SK-N-SH (cell line): ENCODE data around the gene SCAMP3. TPM values are rescaled to one million over a fixed set of nuclear protein-coding genes. Genes with fewer than 3 reads are reported as not detected.

Experiments used
- CTCF ChIA-PET: fragments of 300-600, 350-600 bp; formaldehyde crosslinking; extraction: SDS; loops from one replicate; lab custom pipeline; 2021; lab: Yijun Ruan, JAX
- POLR2A ChIA-PET: fragments of 350-600 bp; sonication (Branson Sonifier 250); formaldehyde crosslinking; extraction: SDS; loops from one replicate; lab custom pipeline; 2020; ENCODE audit warnings: antibody characterized with exemption, inconsistent platforms; lab: Yijun Ruan, JAX
- DNase-seq: peaks from one replicate; pipeline ENCODE4 v3.0.0; 2012
- H2AFZ ChIP-seq: fragments of 200-600 bp; sonication (generic); 2 replicates; pipeline ENCODE4 v1.8.1; 2016; ENCODE audit warnings: antibody characterized with exemption, mild to moderate bottlenecking, low read depth
- H3F3A ChIP-seq: fragments of 200-600 bp; sonication (generic); replicated peaks from 2 replicates; pipeline ENCODE3; 2016; ENCODE audit warnings: antibody characterized with exemption, mild to moderate bottlenecking; ENCODE audit not compliant: insufficient read depth
- H3K27ac ChIP-seq, 2 experiments: fragments of 200-500 bp in 1 of 2; fragments of 200-600 bp in 1 of 2; sonication (Bioruptor generic) in 1 of 2; sonication (generic), shearing (Covaris generic) in 1 of 2; 2 replicates each; pipeline versions ENCODE4 v1.5.1 to v1.6.1; 2014 to 2016; ENCODE audit warnings: low read depth in 2 of 2, inconsistent platforms in 1 of 2, low read length in 1 of 2, mild to moderate bottlenecking in 1 of 2, mixed read lengths in 1 of 2
- H3K27me3 ChIP-seq: fragments of 200-600 bp; sonication (generic), shearing (Covaris generic); 2 replicates; pipeline ENCODE4 v1.6.1; 2016; ENCODE audit warnings: mixed run types; ENCODE audit not compliant: insufficient read depth
- H3K36me3 ChIP-seq, 2 experiments: fragments of 200-500 bp in 1 of 2; fragments of 200-600 bp in 1 of 2; sonication (Bioruptor generic) in 1 of 2; sonication (generic) in 1 of 2; replicated peaks in 1 of 2; 2 replicates each; pipeline versions ENCODE3 to v1.5.1; 2014 to 2016; ENCODE audit warnings: low read length in 1 of 2, mild to moderate bottlenecking in 1 of 2; ENCODE audit not compliant: insufficient read depth in 2 of 2, control insufficient read depth in 1 of 2
- H3K4me1 ChIP-seq, 2 experiments: fragments of 200-500 bp in 1 of 2; fragments of 200-600 bp in 1 of 2; sonication (Bioruptor generic) in 1 of 2; sonication (generic), shearing (Covaris generic) in 1 of 2; 2 replicates each; pipeline versions ENCODE4 v1.5.1 to v1.6.1; 2014 to 2016; ENCODE audit warnings: low read depth in 1 of 2, low read length in 1 of 2, mixed run types in 1 of 2; ENCODE audit not compliant: insufficient read depth in 2 of 2, control insufficient read depth in 1 of 2
- H3K4me2 ChIP-seq: fragments of 200-600 bp; sonication (generic), shearing (Covaris generic); 2 replicates; pipeline ENCODE4 v1.6.1; 2017; ENCODE audit warnings: mixed run types
- H3K4me3 ChIP-seq, 2 experiments: fragments of 200-500 bp in 1 of 2; fragments of 200-600 bp in 1 of 2; sonication (Bioruptor generic) in 1 of 2; sonication (generic), shearing (Covaris generic) in 1 of 2; 2 replicates each; pipeline versions ENCODE4 v1.5.1 to v1.8.1; 2014 to 2016; ENCODE audit warnings: low read depth in 2 of 2, inconsistent platforms in 1 of 2, low read length in 1 of 2, mild to moderate bottlenecking in 1 of 2, mixed read lengths in 1 of 2, moderate library complexity in 1 of 2
- H3K79me2 ChIP-seq: fragments of 200-600 bp; sonication (generic); 2 replicates; pipeline ENCODE4 v1.8.1; 2017; ENCODE audit warnings: mild to moderate bottlenecking; ENCODE audit not compliant: insufficient read depth
- H3K9ac ChIP-seq: fragments of 200-600 bp; sonication (generic); 2 replicates; pipeline ENCODE4 v1.6.1; 2017; ENCODE audit warnings: mixed run types
- H3K9me2 ChIP-seq: fragments of 200-600 bp; sonication (generic); 2 replicates; pipeline ENCODE4 v1.6.1; 2017; ENCODE audit warnings: mixed run types
- H3K9me3 ChIP-seq: fragments of 200-600 bp; sonication (generic); 2 replicates; pipeline ENCODE4 v1.6.1; 2017; ENCODE audit warnings: mixed run types, mild to moderate bottlenecking, moderate library complexity
- H4K20me1 ChIP-seq: fragments of 200-600 bp; sonication (generic); 2 replicates; pipeline ENCODE4 v1.6.1; 2017; ENCODE audit warnings: mild to moderate bottlenecking, mixed run types; ENCODE audit not compliant: insufficient read depth
- EZH2phosphoT487 ChIP-seq: fragments of 200-600 bp; sonication (generic); IDR thresholded peaks from 2 replicates; pipeline ENCODE4 v1.6.1; 2017; ENCODE audit warnings: low read depth, mixed run types, mild to moderate bottlenecking, antibody characterized with exemption, moderate library complexity, borderline replicate concordance
- FOXJ3 ChIP-seq: sonication (generic); formaldehyde crosslinking; IDR thresholded peaks from 2 replicates; pipeline ENCODE4 v1.5.1; 2020; ENCODE audit warnings: mild to moderate bottlenecking, missing genetic modification reagents
- FOXM1 ChIP-seq: IDR thresholded peaks from 2 replicates; pipeline ENCODE4 v1.4.0; 2012; ENCODE audit warnings: low read depth, mild to moderate bottlenecking
- GABPA ChIP-seq: IDR thresholded peaks from 2 replicates; pipeline ENCODE4 v1.4.0; 2012; ENCODE audit warnings: low read depth, mild to moderate bottlenecking
- IRF3 ChIP-seq: fragments of 150-350 bp; IDR thresholded peaks from 2 replicates; pipeline ENCODE4 v1.6.1; 2016; ENCODE audit warnings: mild to moderate bottlenecking, low read depth, low read length
- JUND ChIP-seq: IDR thresholded peaks from 2 replicates; pipeline ENCODE4 v1.4.0; 2012
- MEF2A ChIP-seq: IDR thresholded peaks from 2 replicates; pipeline ENCODE4 v1.4.0; 2012; ENCODE audit warnings: low read depth, borderline replicate concordance
- NFIC ChIP-seq: IDR thresholded peaks from 2 replicates; pipeline ENCODE4 v1.4.0; 2012; ENCODE audit warnings: borderline replicate concordance
- PBX3 ChIP-seq: IDR thresholded peaks from 2 replicates; pipeline ENCODE4; 2012
- POLR2AphosphoS5 ChIP-seq: IDR thresholded peaks from 2 replicates; pipeline ENCODE4 v1.6.1; 2012; ENCODE audit warnings: low read depth, low read length
- RAD21 ChIP-seq: IDR thresholded peaks from 2 replicates; pipeline ENCODE4 v1.6.1; 2012; ENCODE audit warnings: mild to moderate bottlenecking, low read length
- RCOR1 ChIP-seq: fragments of 150-350 bp; IDR thresholded peaks from 2 replicates; pipeline ENCODE4 v1.6.1; 2017; ENCODE audit warnings: antibody characterized with exemption, low read length
- RFX5 ChIP-seq: IDR thresholded peaks from 2 replicates; pipeline ENCODE4 v1.6.1; 2012; ENCODE audit warnings: mild to moderate bottlenecking, improper control_type of control experiment, low read length
- RXRA ChIP-seq: IDR thresholded peaks from 2 replicates; pipeline ENCODE4 v1.4.0; 2012; ENCODE audit warnings: low read depth, mild to moderate bottlenecking, borderline replicate concordance
- SIN3A ChIP-seq: IDR thresholded peaks from 2 replicates; pipeline ENCODE4 v1.6.1; 2012; ENCODE audit warnings: low read depth, mild to moderate bottlenecking, low read length, moderate library complexity, borderline replicate concordance
- SMC3 ChIP-seq: IDR thresholded peaks from 2 replicates; pipeline ENCODE4 v1.6.1; 2012; ENCODE audit warnings: low read depth, low read length, improper control_type of control experiment
- TAF1 ChIP-seq: IDR thresholded peaks from 2 replicates; pipeline ENCODE4 v1.6.1; 2012; ENCODE audit warnings: low read depth, mild to moderate bottlenecking, low read length, moderate library complexity, borderline replicate concordance
- TCF12 ChIP-seq: IDR thresholded peaks from 2 replicates; pipeline ENCODE4 v1.4.0; 2012
- TEAD4 ChIP-seq: IDR thresholded peaks from 2 replicates; pipeline ENCODE4 v1.4.0; 2012; ENCODE audit warnings: mild to moderate bottlenecking, borderline replicate concordance; ENCODE audit not compliant: insufficient read depth
- YY1 ChIP-seq: IDR thresholded peaks from 2 replicates; pipeline ENCODE4 v1.4.0; 2012; ENCODE audit warnings: low read depth, mild to moderate bottlenecking
- WGBS: methylation state at CpG from one replicate; pipeline ENCODE4 v1.1.6; 2017; ENCODE audit warnings: low lambda C conversion rate; 5-methylcytosine and 5-hydroxymethylcytosine counted together
- polyA plus RNA-seq, 3 experiments: library from polyadenylated mRNA; depleted of rRNA; stranded (reverse); fragments of >200 nt; gene quantifications; 2 replicates each; pipeline ENCODE4 v1.2.3, GENCODE V29; 2012

SCAMP3 gene
- polyA plus RNA-seq, 1 of the 3 experiments (the other 2 are of a cell fraction), result 193 TPM

GRCh38 chr1:155261852-155262673, at the start of gene SCAMP3 (continued):
- no peak for TF ChIP-seq TEAD4
- no peak for TF ChIP-seq IRF3
- peak; percentile 84 for TF ChIP-seq GABPA
- TF ChIP-seq TAF1, result no peak
- no peak for TF ChIP-seq MEF2A
- TF ChIP-seq RAD21, result no peak
- peak; percentile 93 for TF ChIP-seq SIN3A
- no peak for TF ChIP-seq RFX5
- TF ChIP-seq RXRA, result no peak
- 0 out of 2 replicates have a peak, but pooled peaks have one; percentile 34 for TF ChIP-seq TCF12
- peak; percentile 75 for TF ChIP-seq PBX3

- peak overlapping the region; percentile 36; the same call in 1 of the 2 replicates for H2AFZ ChIP-seq
- POLR2A ChIA-PET, result interaction anchor here (1.7 kb wide), 1 partner anchor 11 kb away, joined by 7 read pairs; the partner anchor contains the start of gene RUSC1
Measured at GRCh38 chr1:155309423-155310021, 47.4 kb upstream of the SCAMP3 start.

More at GRCh38 chr1:155309423-155310021, 47.4 kb upstream of the SCAMP3 start:
- H3K9ac ChIP-seq, result peak overlapping the region; percentile 84
- no peak for TF ChIP-seq FOXJ3
- TF ChIP-seq EZH2phosphoT487, result no peak
- TF ChIP-seq RFX5, result no peak
- TF ChIP-seq YY1, result peak; percentile 67; the same call in 1 of the 2 replicates
- TF ChIP-seq NFIC, result 0 out of 2 replicates have a peak, but pooled peaks have one; percentile 14
- TF ChIP-seq RCOR1, result no peak
- TF ChIP-seq JUND, result no peak
- TF ChIP-seq FOXM1, result no peak
- TF ChIP-seq SMC3, result no peak
- no peak for TF ChIP-seq TCF12
- TF ChIP-seq POLR2AphosphoS5, result no peak
- peak overlapping the region; percentile 74 to 76 for H3K4me3 ChIP-seq
- peaks cover 30% of the 10 kb centered on the region for H3K79me2 ChIP-seq
- no peaks in the 10 kb centered on the region for H3K9me3 ChIP-seq
- H4K20me1 ChIP-seq, result no peaks in the 10 kb centered on the region
- CTCF ChIA-PET, result interaction anchor here (0.8 to 3.4 kb wide), 4 partner anchors 12 to 59 kb away, joined by 3 to 19 read pairs (median 6); partner anchors contain the start of gene CLK2
- DNase-seq, result peak; percentile 48
- no peaks in the 10 kb centered on the region for H3K27me3 ChIP-seq
- peak overlapping the region; percentile 77 to 92 for H3K27ac ChIP-seq
- peaks cover 3 to 14% of the 10 kb centered on the region in 2 experiments for H3K36me3 ChIP-seq
- peaks cover 12% of the 10 kb centered on the region for H3F3A ChIP-seq
- peaks cover 0 to 10% of the 10 kb centered on the region in 2 experiments; a peak in 1 of 4 replicates for H3K4me1 ChIP-seq
- whole genome bisulfite sequencing, result 7% methylated on average over 6 of the region's 11 CpGs
- peak overlapping the region; percentile 85 for H3K4me2 ChIP-seq
- no peaks in the 10 kb centered on the region for H3K9me2 ChIP-seq
